ENCODE measurements around the gene ZNF322. TPM values are rescaled to one million over a fixed set of nuclear protein-coding genes. Genes with fewer than 3 reads are reported as not detected.

Gene ZNF322
- polyA plus RNA-seq, 1 of the 3 experiments (the other 2 are of a cell fraction): 4.0 TPM

- Histone ChIP-seq H3K4me2 (no peak overlapping the region), H2AFZ (ENCODE audit: low read depth) (no peak overlapping the region), H3K27ac (ENCODE audit: low read depth in 2 of 2, low read length in 1 of 2) (no peak overlapping the region), H3K36me3 (replicated peaks in 1 of 2; ENCODE audit: control insufficient read depth in 1 of 2, insufficient read depth in 2 of 2, low read length in 1 of 2) (no peaks in the 10 kb centered on the region), H3K9me3 (0 out of 2 replicates have a peak, but pooled peaks cover 3% of the 10 kb centered on the region), H3K9me2 (no peaks in the 10 kb centered on the region), H3K4me1 (ENCODE audit: control insufficient read depth in 1 of 2, insufficient read depth in 2 of 2, low read depth in 1 of 2, low read length in 1 of 2) (no peaks in the 10 kb centered on the region), H4K20me1 (ENCODE audit: insufficient read depth) (no peaks in the 10 kb centered on the region), H3K27me3 (ENCODE audit: insufficient read depth) (no peaks in the 10 kb centered on the region), H3K79me2 (ENCODE audit: insufficient read depth) (no peaks in the 10 kb centered on the region), H3F3A (replicated peaks; ENCODE audit: insufficient read depth) (no peaks in the 10 kb centered on the region), H3K4me3 (ENCODE audit: low read depth in 2 of 2, low read length in 1 of 2) (no peak overlapping the region), H3K9ac (no peak overlapping the region)
- 69% methylated on average over 1 of the region's 1 CpG for WGBS (ENCODE audit: low lambda C conversion rate)
- DNase-seq: no peak
- ChIA-PET POLR2A (no interaction called here), CTCF (no interaction called here)
- no peak for TF ChIP-seq TCF12 (IDR thresholded peaks at IDR 0.05)
- no peak for TF ChIP-seq RCOR1 (IDR thresholded peaks at IDR 0.05; ENCODE audit: low read length)
- TF ChIP-seq, protein P1, sequence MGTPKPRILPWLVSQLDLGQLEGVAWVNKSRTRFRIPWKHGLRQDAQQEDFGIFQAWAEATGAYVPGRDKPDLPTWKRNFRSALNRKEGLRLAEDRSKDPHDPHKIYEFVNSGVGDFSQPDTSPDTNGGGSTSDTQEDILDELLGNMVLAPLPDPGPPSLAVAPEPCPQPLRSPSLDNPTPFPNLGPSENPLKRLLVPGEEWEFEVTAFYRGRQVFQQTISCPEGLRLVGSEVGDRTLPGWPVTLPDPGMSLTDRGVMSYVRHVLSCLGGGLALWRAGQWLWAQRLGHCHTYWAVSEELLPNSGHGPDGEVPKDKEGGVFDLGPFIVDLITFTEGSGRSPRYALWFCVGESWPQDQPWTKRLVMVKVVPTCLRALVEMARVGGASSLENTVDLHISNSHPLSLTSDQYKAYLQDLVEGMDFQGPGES (IDR thresholded peaks at IDR 0.05; ENCODE audit: low read depth, low read length): no peak
- no peak for TF ChIP-seq REST (IDR thresholded peaks at IDR 0.05; ENCODE audit: low read depth, low read length)
- no peak for TF ChIP-seq RXRA (IDR thresholded peaks at IDR 0.05; ENCODE audit: borderline replicate concordance, low read depth)
- TF ChIP-seq, protein P2, sequence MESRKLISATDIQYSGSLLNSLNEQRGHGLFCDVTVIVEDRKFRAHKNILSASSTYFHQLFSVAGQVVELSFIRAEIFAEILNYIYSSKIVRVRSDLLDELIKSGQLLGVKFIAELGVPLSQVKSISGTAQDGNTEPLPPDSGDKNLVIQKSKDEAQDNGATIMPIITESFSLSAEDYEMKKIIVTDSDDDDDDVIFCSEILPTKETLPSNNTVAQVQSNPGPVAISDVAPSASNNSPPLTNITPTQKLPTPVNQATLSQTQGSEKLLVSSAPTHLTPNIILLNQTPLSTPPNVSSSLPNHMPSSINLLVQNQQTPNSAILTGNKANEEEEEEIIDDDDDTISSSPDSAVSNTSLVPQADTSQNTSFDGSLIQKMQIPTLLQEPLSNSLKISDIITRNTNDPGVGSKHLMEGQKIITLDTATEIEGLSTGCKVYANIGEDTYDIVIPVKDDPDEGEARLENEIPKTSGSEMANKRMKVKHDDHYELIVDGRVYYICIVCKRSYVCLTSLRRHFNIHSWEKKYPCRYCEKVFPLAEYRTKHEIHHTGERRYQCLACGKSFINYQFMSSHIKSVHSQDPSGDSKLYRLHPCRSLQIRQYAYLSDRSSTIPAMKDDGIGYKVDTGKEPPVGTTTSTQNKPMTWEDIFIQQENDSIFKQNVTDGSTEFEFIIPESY (IDR thresholded peaks at IDR 0.05; ENCODE audit: borderline replicate concordance, low read depth): no peak
- no peak for TF ChIP-seq ELF1 (IDR thresholded peaks at IDR 0.05)
- TF ChIP-seq MXI1 (IDR thresholded peaks at IDR 0.05; ENCODE audit: low read depth, low read length): no peak
Measured at GRCh38 chr6:26624557-26624956, 35.0 kb downstream of the ZNF322 start.

GRCh38 chr6:26623339-26623859 is 36.1 kb downstream of the ZNF322 start:
- no peaks in the 10 kb centered on the region for H3K79me2 ChIP-seq (ENCODE audit: insufficient read depth)
- H3K9me2 ChIP-seq: no peaks in the 10 kb centered on the region
- H3K36me3 ChIP-seq (replicated peaks in 1 of 2; ENCODE audit: control insufficient read depth in 1 of 2, insufficient read depth in 2 of 2, low read length in 1 of 2): no peaks in the 10 kb centered on the region
- no peak for DNase-seq
- no peak overlapping the region for H3K4me2 ChIP-seq
- no peak overlapping the region for H3K9ac ChIP-seq
- ChIA-PET CTCF (no interaction called here), POLR2A (no interaction called here)
- no peak overlapping the region for H2AFZ ChIP-seq (ENCODE audit: low read depth)
- WGBS (ENCODE audit: low lambda C conversion rate): 22% methylated on average over 1 of the region's 1 CpG
- no peaks in the 10 kb centered on the region for H3K4me1 ChIP-seq (ENCODE audit: control insufficient read depth in 1 of 2, insufficient read depth in 2 of 2, low read depth in 1 of 2, low read length in 1 of 2)
- H3K27me3 ChIP-seq (ENCODE audit: insufficient read depth): no peaks in the 10 kb centered on the region
- H4K20me1 ChIP-seq (ENCODE audit: insufficient read depth): no peaks in the 10 kb centered on the region
- 0 out of 2 replicates have a peak, but pooled peaks cover 3% of the 10 kb centered on the region for H3K9me3 ChIP-seq
- TF ChIP-seq USF2 (IDR thresholded peaks at IDR 0.05; ENCODE audit: borderline replicate concordance, low read depth, low read length): no peak
- TF ChIP-seq, protein P2 (IDR thresholded peaks at IDR 0.05; ENCODE audit: borderline replicate concordance, low read depth): no peak
- TF ChIP-seq EZH2phosphoT487 (IDR thresholded peaks at IDR 0.05; ENCODE audit: borderline replicate concordance, low read depth): no peak
- H3K27ac ChIP-seq (ENCODE audit: low read depth in 2 of 2, low read length in 1 of 2): no peak overlapping the region
- H3K4me3 ChIP-seq (ENCODE audit: low read depth in 2 of 2, low read length in 1 of 2): no peak overlapping the region
- H3F3A ChIP-seq (replicated peaks; ENCODE audit: insufficient read depth): no peaks in the 10 kb centered on the region
